Measurements from ENCODE around the gene RHCG. TPM values are rescaled to one million over a fixed set of nuclear protein-coding genes. Genes with fewer than 3 reads are reported as not detected.
"Not testable (repeated sequence)": the region's sequence is repeated elsewhere in the genome, so short reads cannot be mapped to it uniquely, and the experiment has no call there.

Gene RHCG
- polyA plus RNA-seq, 1 donor from 2014 or later: not detected

DNA sequence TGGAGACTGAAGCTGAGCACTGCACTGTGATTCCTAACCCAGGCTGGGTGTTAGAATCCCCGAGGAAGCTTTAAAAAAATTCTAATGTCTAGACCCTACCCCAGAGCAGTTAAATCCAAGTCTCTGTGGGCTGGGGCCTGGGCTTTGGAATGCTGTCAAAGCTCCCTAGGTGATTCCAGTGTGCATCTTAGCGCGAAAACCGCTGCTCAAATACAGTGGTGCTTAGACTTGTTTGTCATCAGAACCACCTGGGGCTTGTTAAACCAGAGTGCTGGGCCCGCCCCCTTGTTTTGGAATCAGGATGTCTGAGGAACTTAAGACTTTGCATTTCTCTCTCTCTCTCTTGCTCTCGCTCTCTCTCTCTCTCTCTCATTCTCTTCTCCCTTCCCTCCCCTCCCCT lies 20.7 kb downstream of the RHCG start:
- Mint-ChIP-seq H3K27me3 (peaks cover 21% of the 10 kb centered on the region), H3K9me3 (no peaks in the 10 kb centered on the region)

DNA sequence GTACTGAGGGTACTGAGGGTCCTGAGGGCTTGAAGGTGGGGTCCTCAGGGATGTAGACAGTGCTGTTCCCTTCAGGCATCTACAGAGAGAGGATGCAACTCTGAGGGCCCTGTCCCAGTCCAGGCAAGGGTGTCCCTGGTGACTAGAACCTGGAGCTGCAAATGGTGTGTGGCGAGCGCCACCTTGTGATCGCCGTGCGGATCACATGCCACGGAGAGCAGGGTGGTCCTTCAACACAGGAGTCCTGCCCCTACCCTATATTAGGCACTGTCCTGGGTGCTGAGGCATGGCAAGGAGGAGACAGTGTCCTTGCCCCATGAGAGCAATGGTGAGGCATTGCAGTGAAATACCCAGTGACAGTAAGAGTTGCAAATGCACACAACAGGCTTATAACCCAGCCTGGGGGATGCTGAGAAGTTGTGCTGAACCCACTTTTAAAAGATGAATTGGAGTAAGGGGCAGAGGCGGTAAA lies 23.6 kb downstream of the RHCG start:
- Mint-ChIP-seq H3K4me3 (no peak overlapping the region), H3K4me1 (no peaks in the 10 kb centered on the region), H3K27ac (peak overlapping the region in 1 of 3 donors; percentile 67), H3K9me3 (no peaks in the 10 kb centered on the region), H3K36me3 (peaks cover 3% of the 10 kb centered on the region), H3K27me3 (peaks cover 21% of the 10 kb centered on the region)

More for the DNA sequence above, 20.7 kb downstream of the RHCG start:
- no peaks in the 10 kb centered on the region for H3K4me1 Mint-ChIP-seq
- H3K4me3 Mint-ChIP-seq: no peak overlapping the region
- H3K36me3 Mint-ChIP-seq: peaks cover 3% of the 10 kb centered on the region
- peak overlapping the region in 1 of 3 donors; percentile 27 for H3K27ac Mint-ChIP-seq

DNA sequence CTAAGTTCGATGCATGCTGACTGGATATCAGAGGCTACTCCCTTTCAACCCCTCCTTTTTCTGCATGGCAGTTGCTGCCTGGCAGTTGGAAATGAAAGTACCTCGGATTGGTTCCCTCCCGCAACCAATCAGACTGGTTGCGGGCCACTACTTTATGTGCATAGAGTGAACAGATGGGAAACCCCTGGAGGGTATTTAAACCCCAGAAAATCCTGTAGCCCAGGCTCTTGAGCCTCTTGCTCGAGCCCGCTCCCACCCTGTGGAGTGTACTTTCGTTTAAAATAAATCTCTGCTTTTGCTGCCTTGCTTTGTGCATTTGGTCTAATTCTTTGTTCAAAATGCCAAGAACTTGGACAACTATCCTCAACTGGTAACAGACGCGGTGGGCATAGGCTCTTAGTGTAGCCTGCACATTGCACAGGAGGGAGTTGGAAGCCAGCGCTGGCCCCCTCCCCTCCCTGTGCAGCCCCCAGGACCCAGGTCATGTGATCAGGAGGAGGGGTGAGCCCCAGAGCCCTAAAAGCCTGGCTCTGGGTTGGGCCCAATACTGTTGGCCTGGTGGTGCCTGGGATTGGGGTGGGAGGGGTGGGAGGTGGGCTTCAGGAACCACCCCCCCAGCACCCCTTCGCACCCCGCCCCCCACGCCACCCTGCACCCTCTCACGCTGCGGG lies 26.8 kb downstream of the RHCG start:
- Mint-ChIP-seq H3K4me1 (no peaks in the 10 kb centered on the region), H3K4me3 (peak overlapping the region in 1 of 4 donors; percentile 17), H3K9me3 (no peaks in the 10 kb centered on the region)

DNA sequence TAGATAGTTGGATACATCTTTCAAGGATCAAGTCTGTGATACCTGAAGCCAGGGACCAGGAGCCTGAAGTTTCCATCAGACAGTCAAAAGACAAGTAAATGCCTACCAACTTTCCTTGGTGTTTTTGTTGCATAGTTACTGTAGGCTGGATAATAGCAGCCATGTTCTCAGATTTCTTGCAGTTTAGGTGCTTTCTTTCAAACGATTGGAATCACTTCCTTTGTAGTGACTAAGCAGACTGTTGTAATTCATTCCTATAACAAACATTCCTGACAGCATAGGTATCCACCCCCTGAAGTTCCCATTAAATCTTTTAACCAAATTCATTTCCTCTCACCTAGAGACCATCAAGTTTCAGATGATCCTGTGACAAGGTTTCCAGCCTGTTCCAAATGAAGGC lies 27.6 kb downstream of the RHCG start:
- H3K36me3 Mint-ChIP-seq: not testable (repeated sequence)

More for the DNA sequence above, 26.8 kb downstream of the RHCG start:
- Mint-ChIP-seq H3K27ac (no peak overlapping the region), H3K27me3 (peaks cover 21% of the 10 kb centered on the region), H3K36me3 (peaks cover 3% of the 10 kb centered on the region)

DNA sequence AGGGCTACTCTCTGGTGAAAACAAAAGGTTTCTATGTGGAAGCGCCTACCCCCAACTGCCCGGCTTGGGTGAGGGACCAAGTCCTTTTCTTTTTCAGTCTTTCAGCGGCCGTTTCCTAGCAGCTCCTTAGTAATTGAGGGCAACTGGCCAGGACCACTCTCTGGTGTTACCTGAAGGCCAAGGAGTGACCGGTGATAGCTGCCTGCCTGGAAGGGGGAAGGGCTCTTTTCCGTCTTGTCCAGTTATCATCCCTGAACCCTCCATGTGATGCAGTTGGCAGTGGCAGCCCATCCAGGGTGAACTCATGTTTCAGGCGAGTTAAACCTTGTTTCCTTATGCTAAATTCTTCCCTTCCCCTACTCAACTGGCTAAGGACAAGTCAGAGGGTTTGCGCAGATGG lies 33.3 kb downstream of the RHCG start:
- H3K4me1 Mint-ChIP-seq: peaks cover 0 to 2% (median 0%) of the 10 kb centered on the region in 3 donors
- H3K27ac Mint-ChIP-seq: no peak overlapping the region
- H3K9me3 Mint-ChIP-seq: no peaks in the 10 kb centered on the region
- H3K36me3 Mint-ChIP-seq: no peaks in the 10 kb centered on the region
- peaks cover 4% of the 10 kb centered on the region for H3K27me3 Mint-ChIP-seq
- H3K4me3 Mint-ChIP-seq: peak overlapping the region in 1 of 4 donors; percentile 12

More for the DNA sequence above, 27.6 kb downstream of the RHCG start:
- H3K4me1 Mint-ChIP-seq, H3K4me3 Mint-ChIP-seq, H3K9me3 Mint-ChIP-seq, H3K27ac Mint-ChIP-seq: not testable (repeated sequence)
- peaks cover 21% of the 10 kb centered on the region for H3K27me3 Mint-ChIP-seq

DNA sequence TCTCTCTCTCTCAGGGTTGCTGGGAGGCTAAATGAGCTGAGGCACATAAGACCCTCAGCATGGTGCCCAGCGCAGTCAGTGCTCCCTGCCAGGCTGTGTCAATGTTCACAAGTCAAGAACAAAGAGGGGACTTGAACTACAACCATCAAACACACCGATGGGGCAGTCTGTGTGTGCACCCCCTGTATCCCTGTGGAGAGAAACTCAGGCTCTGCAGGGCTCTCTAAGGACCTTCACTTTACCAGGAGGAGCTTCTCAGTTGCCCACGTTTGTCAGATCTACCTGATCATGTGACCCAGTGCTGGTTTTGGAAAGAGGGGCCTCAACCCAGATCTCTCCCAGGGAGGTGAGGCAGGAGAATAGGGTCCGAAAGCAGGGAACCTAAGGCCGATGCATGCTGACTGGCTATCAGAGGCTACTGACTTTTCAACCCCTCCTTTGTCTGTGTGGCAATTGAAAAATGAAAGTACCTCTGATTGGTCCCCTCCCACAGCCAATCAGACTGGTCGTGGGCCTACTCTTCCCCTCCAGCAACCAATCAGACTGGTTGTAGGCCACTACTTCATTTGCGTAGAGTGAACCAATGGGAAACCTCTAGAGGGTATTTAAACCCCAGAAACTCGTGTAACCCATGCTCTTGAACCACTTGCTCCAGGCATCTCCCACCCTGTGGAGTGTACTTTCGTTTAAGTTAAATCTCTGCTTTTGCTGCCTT lies 34.0 kb downstream of the RHCG start:
- Mint-ChIP-seq H3K9me3 (no peaks in the 10 kb centered on the region), H3K4me3 (peak overlapping the region in 1 of 4 donors; percentile 12), H3K4me1 (peaks cover 0 to 2% (median 0%) of the 10 kb centered on the region in 3 donors), H3K27me3 (peaks cover 4% of the 10 kb centered on the region), H3K36me3 (no peaks in the 10 kb centered on the region), H3K27ac (no peak overlapping the region)

DNA sequence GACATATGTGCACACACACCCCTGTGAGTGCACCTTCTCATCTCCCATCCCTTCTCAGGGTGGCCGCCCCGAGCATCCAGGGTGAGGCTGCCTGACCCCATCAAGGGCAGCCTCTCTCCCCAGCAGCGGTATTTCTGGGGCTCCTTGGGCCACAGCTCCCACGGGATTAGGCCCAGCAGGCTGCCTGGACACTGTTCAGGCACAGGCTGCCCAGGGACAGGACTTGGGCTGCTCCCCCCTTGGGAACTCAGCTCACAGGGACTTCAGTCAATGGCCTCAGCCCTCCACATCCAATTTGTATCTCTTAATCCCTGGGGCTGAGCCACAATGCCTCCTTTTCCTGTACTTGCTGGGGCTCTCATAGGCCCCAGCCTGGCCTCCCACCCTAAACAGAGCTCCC lies 35.0 kb downstream of the RHCG start:
- Mint-ChIP-seq H3K4me3 (no peak overlapping the region), H3K4me1 (peaks cover 0 to 2% (median 0%) of the 10 kb centered on the region in 3 donors), H3K27me3 (peaks cover 4% of the 10 kb centered on the region), H3K36me3 (no peaks in the 10 kb centered on the region), H3K9me3 (peaks cover 3 to 4% (median 3%) of the 10 kb centered on the region in 3 donors), H3K27ac (no peak overlapping the region)

DNA sequence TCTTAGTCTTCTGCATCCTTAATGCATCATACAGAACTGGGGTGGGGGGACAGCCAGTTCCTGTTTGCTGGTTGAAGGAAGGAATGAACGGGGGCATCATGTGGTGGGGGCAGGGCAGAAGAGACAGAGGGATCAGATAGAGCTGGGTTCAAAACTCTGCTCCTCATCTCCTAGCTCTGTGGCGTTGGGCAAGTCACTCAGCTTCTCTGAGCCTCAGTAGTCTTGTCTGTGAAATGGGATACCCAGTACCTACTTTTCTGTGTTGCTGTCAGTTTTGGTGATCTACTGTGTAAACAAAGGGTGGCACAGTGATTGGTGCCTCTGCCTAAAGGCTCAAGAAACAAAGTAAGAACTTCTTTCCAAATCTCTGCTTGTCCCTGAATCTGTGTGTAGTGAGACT lies 36.3 kb downstream of the RHCG start:
- H3K27me3 Mint-ChIP-seq: peaks cover 4% of the 10 kb centered on the region
- H3K36me3 Mint-ChIP-seq: no peaks in the 10 kb centered on the region
- peaks cover 3 to 10% (median 3%) of the 10 kb centered on the region in 3 donors for H3K9me3 Mint-ChIP-seq
- H3K4me1 Mint-ChIP-seq: peaks cover 0 to 2% (median 0%) of the 10 kb centered on the region in 3 donors
- no peak overlapping the region for H3K27ac Mint-ChIP-seq
- H3K4me3 Mint-ChIP-seq: no peak overlapping the region

DNA sequence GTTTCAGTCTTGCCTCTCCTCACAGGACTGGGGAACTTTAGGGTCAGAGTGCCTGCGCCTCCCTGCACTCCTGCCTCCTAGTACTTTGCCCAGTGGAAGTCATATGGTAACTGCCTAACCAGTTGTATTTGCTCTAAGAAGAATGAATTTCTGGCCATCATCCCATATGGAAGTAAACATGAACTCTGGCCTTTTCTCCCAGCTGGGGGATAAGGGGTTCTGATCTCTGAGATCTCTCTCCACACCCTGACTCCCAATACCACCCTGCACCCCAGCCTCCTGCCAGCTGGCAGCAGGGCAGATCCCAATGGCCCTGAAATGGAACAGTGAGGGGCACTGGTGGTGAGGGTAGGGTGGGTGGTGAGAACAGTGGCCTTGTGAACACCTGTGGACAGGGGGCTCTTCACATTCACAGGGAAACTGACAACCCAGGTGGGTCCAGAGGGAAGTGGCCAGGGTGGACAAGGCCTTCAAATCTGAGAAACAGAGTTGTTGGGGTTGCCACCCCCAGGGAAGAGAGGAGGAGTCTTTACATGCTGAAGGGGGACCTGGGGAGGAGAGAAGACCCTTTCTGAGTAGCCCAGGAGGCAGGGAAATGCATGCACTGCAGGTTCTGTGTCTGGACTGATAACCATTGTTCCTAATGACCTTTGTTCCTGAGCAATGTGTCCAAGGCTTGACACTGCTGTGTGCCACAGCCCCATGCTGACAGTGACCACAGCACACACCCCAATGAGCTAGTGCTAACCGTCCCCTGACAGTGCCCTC lies 36.9 kb downstream of the RHCG start:
- Mint-ChIP-seq H3K9me3 (peaks cover 3 to 10% (median 3%) of the 10 kb centered on the region in 3 donors), H3K4me1 (peaks cover 0 to 2% (median 0%) of the 10 kb centered on the region in 3 donors), H3K27me3 (peaks cover 4% of the 10 kb centered on the region), H3K27ac (no peak overlapping the region), H3K36me3 (no peaks in the 10 kb centered on the region), H3K4me3 (no peak overlapping the region)

DNA sequence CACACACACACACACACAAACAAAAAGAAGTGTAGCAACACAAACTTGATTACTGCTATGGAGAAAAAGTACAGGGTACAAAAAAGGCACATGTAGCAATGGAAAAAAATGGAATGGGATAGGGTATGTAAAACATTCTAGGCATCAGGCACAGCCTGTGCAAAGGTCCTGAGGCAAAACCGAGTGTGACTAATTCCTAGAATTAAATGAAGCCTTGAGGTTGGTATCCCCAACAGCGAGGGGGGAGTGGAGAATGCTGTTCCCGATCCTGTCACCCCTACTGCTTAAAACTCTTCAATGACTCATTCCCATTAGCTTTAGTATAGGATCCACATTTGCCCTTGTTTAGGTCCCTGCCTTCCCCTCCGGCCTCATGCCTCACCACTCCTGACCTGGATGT lies 37.9 kb downstream of the RHCG start:
- peaks cover 0 to 2% (median 0%) of the 10 kb centered on the region in 3 donors for H3K4me1 Mint-ChIP-seq
- H3K9me3 Mint-ChIP-seq: peaks cover 3 to 10% (median 3%) of the 10 kb centered on the region in 3 donors
- no peaks in the 10 kb centered on the region for H3K36me3 Mint-ChIP-seq
- no peak overlapping the region for H3K27ac Mint-ChIP-seq
- H3K27me3 Mint-ChIP-seq: peaks cover 5% of the 10 kb centered on the region
- no peak overlapping the region for H3K4me3 Mint-ChIP-seq

DNA sequence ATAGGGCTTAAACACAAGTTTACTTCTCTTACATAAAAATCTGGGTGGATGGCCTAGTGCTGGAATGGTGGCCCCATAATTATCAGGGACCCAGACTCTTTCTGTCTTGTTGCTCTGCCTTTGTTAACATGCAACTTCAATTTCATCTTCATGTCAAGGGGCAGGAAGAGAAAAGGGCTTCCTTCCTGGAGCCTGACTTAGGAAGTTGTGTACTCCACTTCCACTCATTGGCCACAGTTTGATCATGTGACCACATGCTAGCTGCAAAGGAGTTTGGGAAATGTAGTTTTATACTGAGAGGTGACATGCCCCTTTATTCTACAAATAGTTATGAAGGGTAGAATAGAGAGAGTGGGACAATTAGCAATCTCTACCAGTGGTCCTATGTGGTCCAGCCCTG lies 39.3 kb downstream of the RHCG start:
- Mint-ChIP-seq H3K27me3 (peaks cover 11% of the 10 kb centered on the region), H3K4me1 (no peaks in the 10 kb centered on the region), H3K27ac (no peak overlapping the region), H3K4me3 (no peak overlapping the region), H3K36me3 (no peaks in the 10 kb centered on the region), H3K9me3 (peaks cover 3 to 10% (median 3%) of the 10 kb centered on the region in 3 donors)

DNA sequence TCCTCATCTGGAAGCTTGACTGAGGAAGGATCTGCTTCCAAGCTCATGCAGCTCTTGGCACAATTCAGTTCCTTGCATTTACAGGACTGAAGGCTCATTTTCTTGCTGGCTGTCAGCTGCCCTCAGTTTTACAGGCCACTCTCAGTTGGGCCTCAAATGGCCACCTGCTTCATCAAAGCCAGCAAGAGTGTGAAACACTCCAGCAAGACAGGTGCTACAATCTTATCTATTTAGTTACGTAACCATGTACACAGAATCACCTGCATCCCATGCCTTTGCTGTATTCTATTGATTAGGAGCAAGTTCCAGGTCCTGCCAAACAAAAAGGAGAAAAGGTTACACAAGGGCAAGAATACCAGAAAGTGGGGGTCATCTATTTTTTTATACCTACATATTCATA lies 40.8 kb downstream of the RHCG start:
- Mint-ChIP-seq H3K27me3 (peaks cover 15% of the 10 kb centered on the region), H3K4me3 (no peak overlapping the region), H3K27ac (no peak overlapping the region), H3K4me1 (no peaks in the 10 kb centered on the region), H3K9me3 (peaks cover 3 to 10% (median 3%) of the 10 kb centered on the region in 3 donors), H3K36me3 (no peaks in the 10 kb centered on the region)

DNA sequence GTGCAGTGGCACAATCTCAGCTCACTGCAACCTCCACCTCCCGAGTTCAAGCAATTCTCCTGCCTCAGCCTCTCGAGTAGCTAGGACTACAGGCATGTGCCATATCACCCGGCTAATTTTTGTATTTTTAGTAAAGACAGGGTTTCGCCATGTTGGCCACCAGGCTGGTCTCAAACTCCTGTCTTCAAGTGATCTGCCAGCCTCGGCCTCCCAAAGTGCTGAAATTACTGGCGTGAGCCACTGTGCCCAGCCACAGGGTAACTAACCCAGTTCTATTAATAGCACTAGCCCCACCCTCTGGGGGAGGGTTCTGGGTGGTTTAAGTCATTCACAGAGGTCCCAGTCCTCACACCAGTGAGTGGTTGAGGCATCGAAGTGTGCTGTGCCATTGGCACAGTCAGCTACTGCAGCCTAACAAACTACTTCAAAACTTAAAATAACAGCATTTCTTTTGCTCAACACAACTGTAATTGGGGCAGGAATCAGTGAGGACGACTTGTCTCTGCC lies 44.0 kb downstream of the RHCG start:
- Mint-ChIP-seq H3K4me1 (no peaks in the 10 kb centered on the region), H3K4me3 (no peak overlapping the region), H3K36me3 (no peaks in the 10 kb centered on the region), H3K9me3 (peaks cover 3 to 10% (median 3%) of the 10 kb centered on the region in 3 donors), H3K27me3 (peaks cover 28% of the 10 kb centered on the region), H3K27ac (no peak overlapping the region)

DNA sequence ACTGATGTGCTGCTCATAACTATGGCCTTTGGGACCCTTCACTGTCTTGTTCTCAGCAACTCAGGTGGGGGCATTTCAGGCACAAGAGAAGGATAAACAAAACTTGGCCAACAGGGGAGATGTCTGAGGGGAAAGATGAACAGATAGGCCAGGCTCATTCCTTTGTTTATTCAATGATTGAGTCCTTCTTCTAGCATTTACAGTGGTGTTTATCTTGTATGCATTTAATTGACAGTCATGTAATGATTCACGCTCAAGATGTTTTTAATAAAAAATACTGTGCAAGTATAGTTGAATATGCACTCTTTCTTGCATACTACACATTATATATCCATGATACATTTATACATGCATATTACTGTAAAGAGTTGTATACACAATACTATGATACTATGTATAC lies 44.5 kb downstream of the RHCG start:
- H3K27me3 Mint-ChIP-seq: peaks cover 28% of the 10 kb centered on the region

More for the DNA sequence above, 44.5 kb downstream of the RHCG start:
- Mint-ChIP-seq H3K9me3 (peaks cover 0 to 7% (median 0%) of the 10 kb centered on the region in 3 donors), H3K36me3 (no peaks in the 10 kb centered on the region), H3K4me1 (no peaks in the 10 kb centered on the region), H3K27ac (no peak overlapping the region), H3K4me3 (no peak overlapping the region)
